ENCODE data around the gene VTA1. TPM values are rescaled to one million over a fixed set of nuclear protein-coding genes. Genes with fewer than 3 reads are reported as not detected.

The VTA1 gene
- total and polyA plus RNA-seq, 4 donors: 17.3 to 33.2 (median 28.3) TPM

- H3K4me3 ChIP-seq (ENCODE audit: low read depth in 1 of 3, low read length in 3 of 3): no peak overlapping the region
- no peaks in the 10 kb centered on the region for H3K27me3 ChIP-seq (ENCODE audit: control insufficient read depth in 4 of 4, insufficient read depth in 4 of 4, low read length in 3 of 4)
- no peak for DNase-seq (ENCODE audit: low spot score)
- TF ChIP-seq GABPA (IDR thresholded peaks at IDR 0.05 in 1 of 2, conservative IDR thresholded peaks at IDR 0.05 in 1 of 2): no peak
- TF ChIP-seq CTCF (IDR thresholded peaks at IDR 0.05; ENCODE audit: low read depth, low read length, missing input control): no peak
- no peak for TF ChIP-seq ZBTB33 (IDR thresholded peaks at IDR 0.05)
- no peak for TF ChIP-seq TAF1 (conservative IDR thresholded peaks at IDR 0.05)
- H3K36me3 ChIP-seq (ENCODE audit: control insufficient read depth in 4 of 4, insufficient read depth in 3 of 4, low read depth in 1 of 4, low read length in 3 of 4): no peaks in the 10 kb centered on the region
- H3K9ac ChIP-seq (ENCODE audit: low read depth in 1 of 2, low read length in 2 of 2): no peak overlapping the region
- peaks cover 0 to 6% (median 1%) of the 10 kb centered on the region in 4 donors for H3K4me1 ChIP-seq (ENCODE audit: control insufficient read depth in 4 of 4, insufficient read depth in 4 of 4, low read length in 3 of 4)
- no peaks in the 10 kb centered on the region for H3K9me3 ChIP-seq (ENCODE audit: control insufficient read depth in 4 of 4, low read length in 3 of 4)
- no peak overlapping the region for H3K27ac ChIP-seq (ENCODE audit: low read depth in 1 of 2, low read length in 2 of 2)
- 83% methylated on average over 4 of the region's 4 CpGs for WGBS
These were observed 119.0 kb downstream of the VTA1 start for GRCh38 chr6:142266060-142266459.

GRCh38 chr6:142271476-142271875 lies 124.4 kb downstream of the VTA1 start:
- WGBS: 83% methylated on average over 1 of the region's 1 CpG
- H3K27me3 ChIP-seq (ENCODE audit: control insufficient read depth in 4 of 4, insufficient read depth in 4 of 4, low read length in 3 of 4): no peaks in the 10 kb centered on the region
- no peaks in the 10 kb centered on the region for H3K4me1 ChIP-seq (ENCODE audit: control insufficient read depth in 4 of 4, insufficient read depth in 4 of 4, low read length in 3 of 4)
- TF ChIP-seq ZBTB33 (IDR thresholded peaks at IDR 0.05): no peak
- no peak for TF ChIP-seq FOXA1 (IDR thresholded peaks at IDR 0.05)
- TF ChIP-seq GABPA (IDR thresholded peaks at IDR 0.05 in 1 of 2, conservative IDR thresholded peaks at IDR 0.05 in 1 of 2): no peak
- no peak for TF ChIP-seq EGR1 (IDR thresholded peaks at IDR 0.05; ENCODE audit: low read depth in 2 of 2)
- H3K9me3 ChIP-seq (ENCODE audit: control insufficient read depth in 4 of 4, low read length in 3 of 4): no peaks in the 10 kb centered on the region
- no peak overlapping the region for H3K27ac ChIP-seq (ENCODE audit: low read depth in 1 of 2, low read length in 2 of 2)
- H3K4me3 ChIP-seq (ENCODE audit: low read depth in 1 of 3, low read length in 3 of 3): no peak overlapping the region
- H3K36me3 ChIP-seq (ENCODE audit: control insufficient read depth in 4 of 4, insufficient read depth in 3 of 4, low read depth in 1 of 4, low read length in 3 of 4): no peaks in the 10 kb centered on the region
- no peak overlapping the region for H3K9ac ChIP-seq (ENCODE audit: low read depth in 1 of 2, low read length in 2 of 2)
- no peak for DNase-seq (ENCODE audit: low spot score)

Other genes with a start within 250 kb of the VTA1 start
- not detected for gene GJE1, start 14.3 kb upstream of the VTA1 start, total RNA-seq
- gene GJE1, start 14.3 kb upstream of the VTA1 start, polyA plus RNA-seq: not detected
- not detected for gene NMBR, start 141 bp upstream of the VTA1 start, total RNA-seq
- gene NMBR, start 141 bp upstream of the VTA1 start, polyA plus RNA-seq: not detected
- gene ADGRG6, start 154.7 kb downstream of the VTA1 start, total RNA-seq: 100 to 1,000 TPM in 1 of 2 donors, 10 to 100 TPM in 1; 57.8 to 110 TPM
- gene ADGRG6, start 154.7 kb downstream of the VTA1 start, polyA plus RNA-seq: 10 to 100 TPM; 18.7 to 33.6 TPM